ENCODE data around the gene SPRR2D. TPM values are rescaled to one million over a fixed set of nuclear protein-coding genes. Genes with fewer than 3 reads are reported as not detected.
"Not testable (repeated sequence)": the region's sequence is repeated elsewhere in the genome, so short reads cannot be mapped to it uniquely, and the experiment has no call there.

Gene SPRR2D
- total RNA-seq, 1 experiment from 2014 or later, result not detected

- Histone ChIP-seq H3K9me3 (replicated peaks) (no peaks in the 10 kb centered on the region), H3K27me3 (replicated peaks) (no peaks in the 10 kb centered on the region), H3K4me3 (no peak overlapping the region), H3K4me1 (replicated peaks) (no peaks in the 10 kb centered on the region), H3K36me3 (no peaks in the 10 kb centered on the region), H3K27ac (no peak overlapping the region)
- no peak for DNase-seq (ENCODE audit: low read depth in 1 of 2, low spot score in 2 of 2)
These were observed 8.8 kb downstream of the SPRR2D start for GRCh38 chr1:153032073-153032472.

DNA sequence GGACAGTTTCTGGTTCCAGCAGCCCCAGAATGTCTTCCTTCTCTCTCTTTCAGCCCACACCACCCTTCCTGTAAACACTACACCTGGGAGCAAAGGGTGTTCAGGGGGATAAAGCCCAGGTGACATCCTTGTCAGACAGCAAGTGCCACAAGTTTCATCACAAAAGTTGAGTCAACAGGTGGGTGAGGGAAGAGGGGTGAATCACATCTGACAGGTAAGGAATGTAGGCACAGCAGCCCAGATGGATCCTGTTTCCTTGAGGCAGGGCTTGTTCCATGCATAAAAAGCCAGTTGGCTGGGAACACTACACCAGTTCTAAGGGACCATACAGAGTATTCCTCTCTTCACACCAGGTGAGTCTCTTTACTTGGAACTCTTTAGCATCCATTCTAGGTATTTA, 10.0 kb downstream of the SPRR2D start, which contains the start of gene SPRR1B:
TSS of gene SPRR1B (plus strand) at position 309 of the 400 bp plus-strand sequence. CDS start 1,143 bp downstream, outside the sequence.
- H3K9me3 ChIP-seq (replicated peaks), result no peaks in the 10 kb centered on the region
- H3K4me3 ChIP-seq, result no peak within 1 kb of the TSS
- no peaks in the 10 kb centered on the region for H3K27me3 ChIP-seq (replicated peaks)
- no peak within 1 kb of the TSS for H3K27ac ChIP-seq
- H3K4me1 ChIP-seq (replicated peaks), result no peaks in the 10 kb centered on the region
- no peak for DNase-seq (ENCODE audit: low read depth in 1 of 2, low spot score in 2 of 2)
- no peaks in the 10 kb centered on the region for H3K36me3 ChIP-seq

- Histone ChIP-seq H3K27ac (no peak overlapping the region), H3K9me3 (replicated peaks) (no peaks in the 10 kb centered on the region), H3K4me3 (no peak overlapping the region), H3K4me1 (replicated peaks) (no peaks in the 10 kb centered on the region), H3K27me3 (replicated peaks) (no peaks in the 10 kb centered on the region), H3K36me3 (no peaks in the 10 kb centered on the region)
- DNase-seq (ENCODE audit: low read depth in 1 of 2, low spot score in 2 of 2), result no peak
These were observed 12.2 kb downstream of the SPRR2D start for GRCh38 chr1:153028766-153029165.

DNA sequence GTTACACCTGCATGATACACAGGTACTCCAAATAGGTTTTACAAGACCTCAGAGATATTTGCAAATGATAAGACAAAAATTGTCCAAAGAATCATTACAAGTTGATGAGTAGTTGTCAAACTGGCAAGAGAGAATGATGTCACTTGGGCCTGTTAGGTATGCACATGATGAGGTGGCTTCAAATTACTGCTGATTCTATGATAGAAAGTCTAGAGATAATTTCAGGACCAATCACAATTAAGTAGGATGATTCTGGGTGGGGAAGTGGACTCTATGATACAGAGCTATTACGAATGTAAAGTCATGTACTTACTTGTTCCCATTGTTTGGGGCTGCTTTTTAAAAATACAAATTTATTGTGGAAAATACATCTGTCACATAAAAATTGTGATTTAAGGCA, 15.1 kb downstream of the SPRR2D start:
- Histone ChIP-seq H3K9me3 (replicated peaks) (no peaks in the 10 kb centered on the region), H3K4me3 (no peak overlapping the region), H3K4me1 (replicated peaks) (no peaks in the 10 kb centered on the region), H3K27me3 (replicated peaks) (no peaks in the 10 kb centered on the region; the same call in 1 of the 2 replicates), H3K27ac (no peak overlapping the region), H3K36me3 (no peaks in the 10 kb centered on the region)
- DNase-seq (ENCODE audit: low read depth in 1 of 2, low spot score in 2 of 2), result no peak

DNA sequence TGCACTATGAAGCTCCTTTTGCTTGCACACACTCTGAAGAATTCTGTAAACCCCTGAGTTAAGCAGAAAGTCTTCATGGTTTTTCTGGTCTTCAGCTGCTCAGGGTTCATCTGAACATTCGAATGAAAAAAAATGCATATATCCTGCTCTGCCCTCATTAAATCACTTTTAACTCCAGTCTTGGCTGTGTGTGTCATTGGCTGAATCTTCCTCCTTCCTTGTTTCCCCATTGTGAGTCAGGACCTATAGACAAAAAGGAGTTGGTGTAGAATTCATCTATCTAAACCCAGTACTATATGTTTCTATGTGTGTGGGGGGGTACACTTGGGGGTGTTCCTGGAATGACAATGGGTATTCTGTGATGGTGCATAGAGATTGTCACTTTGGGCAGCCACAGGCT, 16.5 kb downstream of the SPRR2D start:
- Histone ChIP-seq H3K27ac (no peak overlapping the region), H3K4me3 (no peak overlapping the region), H3K4me1 (replicated peaks) (no peaks in the 10 kb centered on the region), H3K27me3 (replicated peaks) (no peaks in the 10 kb centered on the region; the same call in 1 of the 2 replicates), H3K9me3 (replicated peaks) (no peaks in the 10 kb centered on the region), H3K36me3 (no peaks in the 10 kb centered on the region)
- DNase-seq (ENCODE audit: low read depth in 1 of 2, low spot score in 2 of 2), result no peak

GRCh38 chr1:153023109-153023508, 17.8 kb downstream of the SPRR2D start:
- H3K27ac ChIP-seq, result no peak overlapping the region
- DNase-seq (ENCODE audit: low read depth in 1 of 2, low spot score in 2 of 2), result no peak
- no peak overlapping the region for H3K4me3 ChIP-seq
- no peaks in the 10 kb centered on the region; the same call in 1 of the 2 replicates for H3K27me3 ChIP-seq (replicated peaks)
- H3K4me1 ChIP-seq (replicated peaks), result no peaks in the 10 kb centered on the region
- no peaks in the 10 kb centered on the region for H3K9me3 ChIP-seq (replicated peaks)
- no peaks in the 10 kb centered on the region for H3K36me3 ChIP-seq

DNA sequence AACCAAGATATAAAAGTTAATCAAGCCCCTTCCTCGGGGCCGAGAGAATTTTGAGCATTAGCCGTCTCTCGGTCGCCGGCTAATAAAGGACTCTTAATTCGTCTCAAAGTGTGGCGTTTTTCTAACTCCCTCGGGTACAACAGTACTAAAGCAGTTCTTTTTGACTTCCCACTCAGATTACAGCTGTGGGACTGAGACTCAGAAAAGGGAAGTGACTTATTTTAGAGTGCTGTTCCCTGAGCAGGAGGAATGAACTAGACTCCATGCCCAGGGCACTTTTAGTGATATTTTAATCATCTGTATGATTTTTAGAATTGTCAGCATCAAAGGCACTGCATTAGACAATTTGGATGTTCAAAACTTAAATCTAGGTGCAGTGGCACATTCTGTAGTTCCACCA, 18.6 kb downstream of the SPRR2D start:
- H3K27ac ChIP-seq; DNase-seq (ENCODE audit: low read depth in 1 of 2, low spot score in 2 of 2); H3K4me3 ChIP-seq; H3K4me1 ChIP-seq (replicated peaks); H3K9me3 ChIP-seq (replicated peaks); H3K36me3 ChIP-seq; H3K27me3 ChIP-seq (replicated peaks): not testable (repeated sequence)

GRCh38 chr1:153021829-153022228, 19.1 kb downstream of the SPRR2D start:
- not testable (repeated sequence) for H3K4me3 ChIP-seq; H3K27me3 ChIP-seq (replicated peaks); H3K4me1 ChIP-seq (replicated peaks); H3K9me3 ChIP-seq (replicated peaks); H3K27ac ChIP-seq; H3K36me3 ChIP-seq; DNase-seq (ENCODE audit: low read depth in 1 of 2, low spot score in 2 of 2)

GRCh38 chr1:153011235-153011758, 29.6 kb downstream of the SPRR2D start:
- not testable (repeated sequence) for H3K9me3 ChIP-seq (replicated peaks); H3K27ac ChIP-seq; H3K27me3 ChIP-seq (replicated peaks); H3K4me1 ChIP-seq (replicated peaks); DNase-seq (ENCODE audit: low read depth in 1 of 2, low spot score in 2 of 2); H3K36me3 ChIP-seq; H3K4me3 ChIP-seq

GRCh38 chr1:153001382-153001781, 39.5 kb downstream of the SPRR2D start, which contains the start of gene SPRR3:
TSS of gene SPRR3 (plus strand) at chr1:153001749. CDS start at chr1:153003021, 1,272 bp downstream.
- Histone ChIP-seq H3K9me3 (replicated peaks) (no peaks in the 10 kb centered on the region), H3K36me3 (no peaks in the 10 kb centered on the region), H3K27me3 (replicated peaks) (no peaks in the 10 kb centered on the region; the same call in 1 of the 2 replicates), H3K4me3 (no peak within 1 kb of the TSS), H3K4me1 (replicated peaks) (no peaks in the 10 kb centered on the region), H3K27ac (no peak within 1 kb of the TSS)
- DNase-seq (ENCODE audit: low read depth in 1 of 2, low spot score in 2 of 2), result no peak

GRCh38 chr1:153000294-153000693, 40.6 kb downstream of the SPRR2D start:
- no peak for DNase-seq (ENCODE audit: low read depth in 1 of 2, low spot score in 2 of 2)
- Histone ChIP-seq H3K27ac (no peak overlapping the region), H3K9me3 (replicated peaks) (no peaks in the 10 kb centered on the region), H3K4me1 (replicated peaks) (no peaks in the 10 kb centered on the region), H3K36me3 (no peaks in the 10 kb centered on the region), H3K4me3 (no peak overlapping the region), H3K27me3 (replicated peaks) (no peaks in the 10 kb centered on the region; the same call in 1 of the 2 replicates)

DNA sequence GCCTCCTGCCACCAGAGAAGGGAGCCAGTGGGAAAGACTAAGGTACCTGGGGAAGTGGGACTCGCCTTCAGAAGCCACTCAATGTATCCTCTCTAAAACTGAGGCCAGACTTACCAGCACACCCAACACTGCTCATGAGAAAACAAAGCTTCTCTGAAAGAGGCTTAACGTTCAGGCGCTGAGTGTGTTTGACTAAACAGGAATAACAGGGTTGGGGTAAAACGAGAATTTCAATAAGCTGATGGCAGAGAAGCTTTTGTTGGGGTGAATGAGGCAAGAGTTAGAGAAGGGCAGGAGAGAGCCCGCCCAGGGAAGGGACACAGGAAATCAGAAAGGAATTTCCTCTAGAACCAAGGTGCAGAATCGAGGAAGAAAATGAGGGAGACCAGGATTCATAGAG, 41.1 kb downstream of the SPRR2D start:
- no peak for DNase-seq (ENCODE audit: low read depth in 1 of 2, low spot score in 2 of 2)
- no peak overlapping the region for H3K27ac ChIP-seq
- H3K9me3 ChIP-seq (replicated peaks), result no peaks in the 10 kb centered on the region
- no peak overlapping the region for H3K4me3 ChIP-seq
- no peaks in the 10 kb centered on the region; the same call in 1 of the 2 replicates for H3K27me3 ChIP-seq (replicated peaks)
- no peaks in the 10 kb centered on the region for H3K4me1 ChIP-seq (replicated peaks)
- H3K36me3 ChIP-seq, result no peaks in the 10 kb centered on the region

DNA sequence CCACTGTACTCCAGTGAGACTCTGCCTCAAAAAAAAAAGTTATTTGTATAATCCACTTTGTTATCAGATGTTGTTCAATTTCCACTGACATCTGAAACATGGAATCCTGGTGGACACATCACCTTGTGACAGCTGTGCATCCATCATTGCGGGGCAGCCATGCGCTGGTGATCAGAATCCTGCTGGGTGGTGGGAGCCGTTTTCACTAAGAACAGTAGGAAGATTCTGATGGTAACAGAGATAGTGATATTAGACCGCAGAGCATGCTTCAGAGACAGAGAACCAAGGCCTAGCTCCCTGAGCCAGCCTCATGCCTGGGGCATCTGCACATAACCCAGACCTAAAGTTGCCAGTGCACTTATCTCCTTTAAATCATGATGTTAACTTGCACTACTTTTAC, 42.4 kb downstream of the SPRR2D start:
- no peak for DNase-seq (ENCODE audit: low read depth in 1 of 2, low spot score in 2 of 2)
- Histone ChIP-seq H3K27me3 (replicated peaks) (no peaks in the 10 kb centered on the region; the same call in 1 of the 2 replicates), H3K4me1 (replicated peaks) (no peaks in the 10 kb centered on the region), H3K9me3 (replicated peaks) (no peaks in the 10 kb centered on the region), H3K36me3 (no peaks in the 10 kb centered on the region), H3K4me3 (no peak overlapping the region), H3K27ac (no peak overlapping the region)

- Histone ChIP-seq H3K27ac (no peak overlapping the region), H3K4me1 (replicated peaks) (no peaks in the 10 kb centered on the region), H3K9me3 (replicated peaks) (no peaks in the 10 kb centered on the region), H3K4me3 (no peak overlapping the region), H3K27me3 (replicated peaks) (no peaks in the 10 kb centered on the region; the same call in 1 of the 2 replicates), H3K36me3 (no peaks in the 10 kb centered on the region)
- no peak for DNase-seq (ENCODE audit: low read depth in 1 of 2, low spot score in 2 of 2)
These were observed 43.0 kb downstream of the SPRR2D start for GRCh38 chr1:152997901-152998300.

Measured in SJSA1 (cell line).